ENCODE results near the gene DCHS1. TPM values are rescaled to one million over a fixed set of nuclear protein-coding genes. Genes with fewer than 3 reads are reported as not detected.

The DCHS1 gene
- total and polyA plus RNA-seq, 9 of the 15 experiments (the other 6 are each of a cell fraction or from before 2014, with no cell fraction given), result 0.04 to 0.49 (median 0.14) TPM; not detected in 2

DNA sequence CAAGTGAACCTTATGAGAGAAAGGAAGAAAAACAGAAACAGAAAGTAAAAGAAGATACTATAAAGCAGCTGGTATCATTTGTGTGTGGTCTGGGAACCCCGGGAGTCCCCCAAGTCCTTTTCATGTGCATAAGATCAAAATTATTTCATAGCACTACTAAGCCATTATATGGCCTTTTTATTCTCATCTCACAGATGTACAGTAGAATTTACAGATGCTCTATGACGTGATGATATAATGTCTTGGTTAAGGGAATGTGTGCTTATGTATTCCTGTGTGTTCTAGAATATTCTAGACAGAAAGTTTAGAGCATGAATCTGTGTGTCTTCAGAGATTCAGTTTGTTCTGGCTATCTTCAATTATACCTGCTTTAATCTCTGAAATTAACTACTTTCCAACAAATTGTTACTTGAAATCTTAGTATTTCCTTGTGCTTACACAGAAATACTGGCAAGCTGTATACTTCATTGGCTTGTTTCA, 27.8 kb downstream of the DCHS1 start:
- H3K9me3 ChIP-seq (replicated peaks; ENCODE audit: control insufficient read depth, insufficient read depth, low read depth, low read length), result no peaks in the 10 kb centered on the region
- FAIRE-seq, result no peak
- intact Hi-C loops (cut with micrococcal nuclease) (no loop called here), in situ Hi-C loops (cut with MboI) (no loop called here)
- no peaks in the 10 kb centered on the region for H3K9me1 ChIP-seq (ENCODE audit: control insufficient read depth, insufficient read depth, low read length)
- peaks cover 0 to 31% of the 10 kb centered on the region in 2 experiments; a peak in 2 of 5 replicates for H3K4me1 ChIP-seq (replicated peaks in 1 of 2; ENCODE audit: control insufficient read depth in 2 of 2, insufficient read depth in 2 of 2, low read length in 2 of 2)
- 14% methylated on average over 2 of the region's 2 CpGs for WGBS (ENCODE audit: insufficient coverage, low coverage, missing lambda C conversion rate)
- H3K4me3 ChIP-seq, result no peak overlapping the region
- H4K20me1 ChIP-seq (replicated peaks; ENCODE audit: control insufficient read depth, insufficient read depth, low read length), result no peaks in the 10 kb centered on the region
- POLR2A ChIA-PET, result interaction anchor here (1.0 to 2.0 kb wide), 4 partner anchors 8 to 25 kb away, joined by 3 to 6 read pairs (median 4); partner anchors contain the start of gene TPP1
- H2AFZ ChIP-seq (ENCODE audit: low read depth, low read length), result no peak overlapping the region
- peaks cover 3 to 37% of the 10 kb centered on the region in 2 experiments; a peak in 4 of 5 replicates for H3K27me3 ChIP-seq (ENCODE audit: control insufficient read depth in 2 of 2, insufficient read depth in 2 of 2, low read length in 2 of 2)
- H3K4me2 ChIP-seq (ENCODE audit: insufficient read depth, low read length), result no peak overlapping the region
- no peaks in the 10 kb centered on the region for H3K36me3 ChIP-seq (ENCODE audit: control insufficient read depth, insufficient read depth, low read length)
- H3K79me2 ChIP-seq (ENCODE audit: control insufficient read depth, insufficient read depth, low read length), result no peaks in the 10 kb centered on the region
- CTCF ChIA-PET (ENCODE audit: low intra/inter-chr PET ratio), result no interaction called here
- no peak for DNase-seq (ENCODE audit: extremely low read depth in 1 of 4, low spot score in 3 of 4)
- ATAC-seq, result no peak
- no peak overlapping the region for H3K9ac ChIP-seq (ENCODE audit: insufficient read depth in 1 of 2, low read depth in 2 of 2, low read length in 2 of 2)
- BruUV-seq (replicated peaks), result no TSS peak
- H3K27ac ChIP-seq (ENCODE audit: extremely low read depth, low read depth, low read length), result no peak overlapping the region
- no peak for TF ChIP-seq BACH1 (tag; IDR thresholded peaks at IDR 0.05)
- TF ChIP-seq, protein P1, sequence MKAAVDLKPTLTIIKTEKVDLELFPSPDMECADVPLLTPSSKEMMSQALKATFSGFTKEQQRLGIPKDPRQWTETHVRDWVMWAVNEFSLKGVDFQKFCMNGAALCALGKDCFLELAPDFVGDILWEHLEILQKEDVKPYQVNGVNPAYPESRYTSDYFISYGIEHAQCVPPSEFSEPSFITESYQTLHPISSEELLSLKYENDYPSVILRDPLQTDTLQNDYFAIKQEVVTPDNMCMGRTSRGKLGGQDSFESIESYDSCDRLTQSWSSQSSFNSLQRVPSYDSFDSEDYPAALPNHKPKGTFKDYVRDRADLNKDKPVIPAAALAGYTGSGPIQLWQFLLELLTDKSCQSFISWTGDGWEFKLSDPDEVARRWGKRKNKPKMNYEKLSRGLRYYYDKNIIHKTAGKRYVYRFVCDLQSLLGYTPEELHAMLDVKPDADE (conservative IDR thresholded peaks at IDR 0.05; ENCODE audit: control insufficient read depth, low read depth, low read length), result no peak
- no peak for TF ChIP-seq HMGN3 (IDR thresholded peaks at IDR 0.05; ENCODE audit: borderline replicate concordance, extremely low read depth, insufficient read length, low read depth, low read length)
- TF ChIP-seq SMAD2 (IDR thresholded peaks at IDR 0.05; ENCODE audit: low read depth, low read length), result no peak
- no peak for TF ChIP-seq ZNF695 (CRISPR knock-in tag; IDR thresholded peaks at IDR 0.05)
- no peak for TF ChIP-seq ELF1 (tag; IDR thresholded peaks at IDR 0.05)
- TF ChIP-seq, protein P2, sequence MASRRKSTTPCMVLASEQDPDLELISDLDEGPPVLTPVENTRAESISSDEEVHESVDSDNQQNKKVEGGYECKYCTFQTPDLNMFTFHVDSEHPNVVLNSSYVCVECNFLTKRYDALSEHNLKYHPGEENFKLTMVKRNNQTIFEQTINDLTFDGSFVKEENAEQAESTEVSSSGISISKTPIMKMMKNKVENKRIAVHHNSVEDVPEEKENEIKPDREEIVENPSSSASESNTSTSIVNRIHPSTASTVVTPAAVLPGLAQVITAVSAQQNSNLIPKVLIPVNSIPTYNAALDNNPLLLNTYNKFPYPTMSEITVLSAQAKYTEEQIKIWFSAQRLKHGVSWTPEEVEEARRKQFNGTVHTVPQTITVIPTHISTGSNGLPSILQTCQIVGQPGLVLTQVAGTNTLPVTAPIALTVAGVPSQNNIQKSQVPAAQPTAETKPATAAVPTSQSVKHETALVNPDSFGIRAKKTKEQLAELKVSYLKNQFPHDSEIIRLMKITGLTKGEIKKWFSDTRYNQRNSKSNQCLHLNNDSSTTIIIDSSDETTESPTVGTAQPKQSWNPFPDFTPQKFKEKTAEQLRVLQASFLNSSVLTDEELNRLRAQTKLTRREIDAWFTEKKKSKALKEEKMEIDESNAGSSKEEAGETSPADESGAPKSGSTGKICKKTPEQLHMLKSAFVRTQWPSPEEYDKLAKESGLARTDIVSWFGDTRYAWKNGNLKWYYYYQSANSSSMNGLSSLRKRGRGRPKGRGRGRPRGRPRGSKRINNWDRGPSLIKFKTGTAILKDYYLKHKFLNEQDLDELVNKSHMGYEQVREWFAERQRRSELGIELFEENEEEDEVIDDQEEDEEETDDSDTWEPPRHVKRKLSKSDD (conservative IDR thresholded peaks at IDR 0.05; ENCODE audit: low read length), result no peak
- TF ChIP-seq, protein P3, sequence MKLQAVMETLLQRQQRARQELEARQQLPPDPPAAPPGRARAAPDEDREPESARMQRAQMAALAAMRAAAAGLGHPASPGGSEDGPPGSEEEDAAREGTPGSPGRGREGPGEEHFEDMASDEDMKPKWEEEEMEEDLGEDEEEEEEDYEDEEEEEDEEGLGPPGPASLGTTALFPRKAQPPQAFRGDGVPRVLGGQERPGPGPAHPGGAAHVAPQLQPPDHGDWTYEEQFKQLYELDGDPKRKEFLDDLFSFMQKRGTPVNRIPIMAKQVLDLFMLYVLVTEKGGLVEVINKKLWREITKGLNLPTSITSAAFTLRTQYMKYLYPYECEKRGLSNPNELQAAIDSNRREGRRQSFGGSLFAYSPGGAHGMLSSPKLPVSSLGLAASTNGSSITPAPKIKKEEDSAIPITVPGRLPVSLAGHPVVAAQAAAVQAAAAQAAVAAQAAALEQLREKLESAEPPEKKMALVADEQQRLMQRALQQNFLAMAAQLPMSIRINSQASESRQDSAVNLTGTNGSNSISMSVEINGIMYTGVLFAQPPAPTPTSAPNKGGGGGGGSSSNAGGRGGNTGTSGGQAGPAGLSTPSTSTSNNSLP (IDR thresholded peaks at IDR 0.05; ENCODE audit: borderline replicate concordance, low read depth, low read length), result no peak
- TF ChIP-seq CBX2 (IDR thresholded peaks at IDR 0.05; ENCODE audit: insufficient read depth, low read length, poor library complexity, severe bottlenecking), result no peak
- TF ChIP-seq, protein P4, sequence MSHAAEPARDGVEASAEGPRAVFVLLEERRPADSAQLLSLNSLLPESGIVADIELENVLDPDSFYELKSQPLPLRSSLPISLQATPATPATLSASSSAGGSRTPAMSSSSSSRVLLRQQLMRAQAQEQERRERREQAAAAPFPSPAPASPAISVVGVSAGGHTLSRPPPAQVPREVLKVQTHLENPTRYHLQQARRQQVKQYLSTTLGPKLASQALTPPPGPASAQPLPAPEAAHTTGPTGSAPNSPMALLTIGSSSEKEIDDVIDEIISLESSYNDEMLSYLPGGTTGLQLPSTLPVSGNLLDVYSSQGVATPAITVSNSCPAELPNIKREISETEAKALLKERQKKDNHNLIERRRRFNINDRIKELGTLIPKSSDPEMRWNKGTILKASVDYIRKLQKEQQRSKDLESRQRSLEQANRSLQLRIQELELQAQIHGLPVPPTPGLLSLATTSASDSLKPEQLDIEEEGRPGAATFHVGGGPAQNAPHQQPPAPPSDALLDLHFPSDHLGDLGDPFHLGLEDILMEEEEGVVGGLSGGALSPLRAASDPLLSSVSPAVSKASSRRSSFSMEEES (CRISPR knock-in tag; IDR thresholded peaks at IDR 0.05), result no peak
- TF ChIP-seq, protein P5, sequence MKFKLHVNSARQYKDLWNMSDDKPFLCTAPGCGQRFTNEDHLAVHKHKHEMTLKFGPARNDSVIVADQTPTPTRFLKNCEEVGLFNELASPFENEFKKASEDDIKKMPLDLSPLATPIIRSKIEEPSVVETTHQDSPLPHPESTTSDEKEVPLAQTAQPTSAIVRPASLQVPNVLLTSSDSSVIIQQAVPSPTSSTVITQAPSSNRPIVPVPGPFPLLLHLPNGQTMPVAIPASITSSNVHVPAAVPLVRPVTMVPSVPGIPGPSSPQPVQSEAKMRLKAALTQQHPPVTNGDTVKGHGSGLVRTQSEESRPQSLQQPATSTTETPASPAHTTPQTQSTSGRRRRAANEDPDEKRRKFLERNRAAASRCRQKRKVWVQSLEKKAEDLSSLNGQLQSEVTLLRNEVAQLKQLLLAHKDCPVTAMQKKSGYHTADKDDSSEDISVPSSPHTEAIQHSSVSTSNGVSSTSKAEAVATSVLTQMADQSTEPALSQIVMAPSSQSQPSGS (CRISPR knock-in tag; IDR thresholded peaks at IDR 0.05), result no peak
- TF ChIP-seq MCM2 (IDR thresholded peaks at IDR 0.05; ENCODE audit: low read depth), result no peak
- no peak for TF ChIP-seq BRF1 (IDR thresholded peaks at IDR 0.05; ENCODE audit: borderline replicate concordance, extremely low read depth, insufficient read length)

Data from K562 (cell line).